Liver (tissue), 3 donors: ENCODE measurements around the gene ARAF.

ENCODE experiments used
- FOXA1 ChIP-seq: IDR thresholded peaks from 2 replicates; pipeline ENCODE4 v1.6.1; 2016; ENCODE audit warnings: antibody characterized with exemption
- NR2F2 ChIP-seq: IDR thresholded peaks from 2 replicates; pipeline ENCODE4 v1.6.1; 2016; ENCODE audit warnings: antibody characterized with exemption
- RAD21 ChIP-seq, 2 donors: IDR thresholded peaks; 2 replicates each; pipeline ENCODE4 v1.6.1; 2016; ENCODE audit warnings: antibody characterized with exemption in 2 of 2, mild to moderate bottlenecking in 2 of 2
- SP1 ChIP-seq: IDR thresholded peaks from 2 replicates; pipeline ENCODE4 v1.6.1; 2018; ENCODE audit warnings: antibody characterized with exemption, mild to moderate bottlenecking
- TAF1 ChIP-seq: conservative IDR thresholded peaks from 2 replicates; pipeline ENCODE4 v1.6.1; 2016; ENCODE audit warnings: antibody characterized with exemption, mild to moderate bottlenecking
- TF ChIP-seq, protein P1 (sequence below): fragments of 150-350 bp; IDR thresholded peaks from 2 replicates; pipeline ENCODE4 v1.5.1; 2017; ENCODE audit warnings: improper control_type of control experiment, low read depth, low read length; ENCODE audit not compliant: missing input control
- TF ChIP-seq, protein P2 (sequence below): IDR thresholded peaks from 2 replicates; pipeline ENCODE4 v1.6.1; 2016; ENCODE audit warnings: antibody characterized with exemption
- TF ChIP-seq, protein P3 (sequence below): IDR thresholded peaks from 2 replicates; pipeline ENCODE4 v1.6.1; 2016; ENCODE audit warnings: antibody characterized with exemption
- TF ChIP-seq, protein P4 (sequence below): IDR thresholded peaks from 2 replicates; pipeline ENCODE4 v1.6.1; 2016; ENCODE audit warnings: antibody characterized with exemption, mild to moderate bottlenecking
- donor health status: healthy.
- donor health status: healthy.

DNA sequence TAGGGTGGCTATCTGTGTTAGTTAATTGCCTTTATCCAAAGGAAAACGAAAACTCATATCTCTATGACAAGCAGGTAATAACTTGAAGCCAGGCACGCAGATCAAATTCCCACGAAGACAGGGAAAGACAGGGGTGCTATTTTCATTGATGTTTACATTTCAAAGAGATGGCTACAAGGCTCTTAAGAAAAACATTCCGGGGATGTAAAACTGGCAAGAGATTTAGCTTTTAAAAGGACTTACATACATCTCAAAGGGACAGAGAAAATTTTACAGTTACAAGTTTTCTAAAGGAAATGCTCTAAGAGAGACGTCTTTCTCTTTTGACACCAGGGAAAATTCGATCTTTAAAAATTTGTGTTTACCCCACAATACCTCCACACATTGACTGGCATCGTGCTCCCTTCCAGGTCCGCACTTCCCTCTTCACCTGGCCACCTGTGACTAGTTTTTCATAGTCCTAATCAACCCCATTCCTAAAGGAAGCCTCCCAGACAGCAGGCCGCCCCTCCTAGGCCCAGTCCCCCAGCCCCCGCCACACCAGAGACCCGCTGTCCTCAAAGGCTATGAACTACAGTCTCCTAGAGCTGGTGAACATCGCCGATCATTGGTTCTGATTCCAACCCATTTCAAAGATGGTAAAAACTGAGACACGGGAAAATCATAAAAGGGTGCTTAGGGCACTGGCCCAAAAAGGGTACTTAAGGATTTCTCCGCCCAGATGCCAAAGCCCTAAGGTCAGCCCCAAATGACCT, 649 bp upstream of the ARAF start:
- TF ChIP-seq RAD21 (IDR thresholded peaks at IDR 0.05) (no peak), TAF1 (no peak), FOXA1 (no peak), NR2F2 (peak; percentile 54), SP1 (no peak)
- TF ChIP-seq, protein P1, sequence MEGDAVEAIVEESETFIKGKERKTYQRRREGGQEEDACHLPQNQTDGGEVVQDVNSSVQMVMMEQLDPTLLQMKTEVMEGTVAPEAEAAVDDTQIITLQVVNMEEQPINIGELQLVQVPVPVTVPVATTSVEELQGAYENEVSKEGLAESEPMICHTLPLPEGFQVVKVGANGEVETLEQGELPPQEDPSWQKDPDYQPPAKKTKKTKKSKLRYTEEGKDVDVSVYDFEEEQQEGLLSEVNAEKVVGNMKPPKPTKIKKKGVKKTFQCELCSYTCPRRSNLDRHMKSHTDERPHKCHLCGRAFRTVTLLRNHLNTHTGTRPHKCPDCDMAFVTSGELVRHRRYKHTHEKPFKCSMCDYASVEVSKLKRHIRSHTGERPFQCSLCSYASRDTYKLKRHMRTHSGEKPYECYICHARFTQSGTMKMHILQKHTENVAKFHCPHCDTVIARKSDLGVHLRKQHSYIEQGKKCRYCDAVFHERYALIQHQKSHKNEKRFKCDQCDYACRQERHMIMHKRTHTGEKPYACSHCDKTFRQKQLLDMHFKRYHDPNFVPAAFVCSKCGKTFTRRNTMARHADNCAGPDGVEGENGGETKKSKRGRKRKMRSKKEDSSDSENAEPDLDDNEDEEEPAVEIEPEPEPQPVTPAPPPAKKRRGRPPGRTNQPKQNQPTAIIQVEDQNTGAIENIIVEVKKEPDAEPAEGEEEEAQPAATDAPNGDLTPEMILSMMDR = no peak
- TF ChIP-seq, protein P2, sequence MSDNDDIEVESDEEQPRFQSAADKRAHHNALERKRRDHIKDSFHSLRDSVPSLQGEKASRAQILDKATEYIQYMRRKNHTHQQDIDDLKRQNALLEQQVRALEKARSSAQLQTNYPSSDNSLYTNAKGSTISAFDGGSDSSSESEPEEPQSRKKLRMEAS = peak; percentile 12
- TF ChIP-seq, protein P3, sequence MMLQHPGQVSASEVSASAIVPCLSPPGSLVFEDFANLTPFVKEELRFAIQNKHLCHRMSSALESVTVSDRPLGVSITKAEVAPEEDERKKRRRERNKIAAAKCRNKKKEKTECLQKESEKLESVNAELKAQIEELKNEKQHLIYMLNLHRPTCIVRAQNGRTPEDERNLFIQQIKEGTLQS = no peak
- TF ChIP-seq, protein P4, sequence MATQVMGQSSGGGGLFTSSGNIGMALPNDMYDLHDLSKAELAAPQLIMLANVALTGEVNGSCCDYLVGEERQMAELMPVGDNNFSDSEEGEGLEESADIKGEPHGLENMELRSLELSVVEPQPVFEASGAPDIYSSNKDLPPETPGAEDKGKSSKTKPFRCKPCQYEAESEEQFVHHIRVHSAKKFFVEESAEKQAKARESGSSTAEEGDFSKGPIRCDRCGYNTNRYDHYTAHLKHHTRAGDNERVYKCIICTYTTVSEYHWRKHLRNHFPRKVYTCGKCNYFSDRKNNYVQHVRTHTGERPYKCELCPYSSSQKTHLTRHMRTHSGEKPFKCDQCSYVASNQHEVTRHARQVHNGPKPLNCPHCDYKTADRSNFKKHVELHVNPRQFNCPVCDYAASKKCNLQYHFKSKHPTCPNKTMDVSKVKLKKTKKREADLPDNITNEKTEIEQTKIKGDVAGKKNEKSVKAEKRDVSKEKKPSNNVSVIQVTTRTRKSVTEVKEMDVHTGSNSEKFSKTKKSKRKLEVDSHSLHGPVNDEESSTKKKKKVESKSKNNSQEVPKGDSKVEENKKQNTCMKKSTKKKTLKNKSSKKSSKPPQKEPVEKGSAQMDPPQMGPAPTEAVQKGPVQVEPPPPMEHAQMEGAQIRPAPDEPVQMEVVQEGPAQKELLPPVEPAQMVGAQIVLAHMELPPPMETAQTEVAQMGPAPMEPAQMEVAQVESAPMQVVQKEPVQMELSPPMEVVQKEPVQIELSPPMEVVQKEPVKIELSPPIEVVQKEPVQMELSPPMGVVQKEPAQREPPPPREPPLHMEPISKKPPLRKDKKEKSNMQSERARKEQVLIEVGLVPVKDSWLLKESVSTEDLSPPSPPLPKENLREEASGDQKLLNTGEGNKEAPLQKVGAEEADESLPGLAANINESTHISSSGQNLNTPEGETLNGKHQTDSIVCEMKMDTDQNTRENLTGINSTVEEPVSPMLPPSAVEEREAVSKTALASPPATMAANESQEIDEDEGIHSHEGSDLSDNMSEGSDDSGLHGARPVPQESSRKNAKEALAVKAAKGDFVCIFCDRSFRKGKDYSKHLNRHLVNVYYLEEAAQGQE = no peak
